NCI-H187 treated with DMSO at 0.1 percent for 48 hours (cell line): Measurements from ENCODE around the gene SMARCA2.
"Not testable (repeated sequence)": the region's sequence is repeated elsewhere in the genome, so short reads cannot be mapped to it uniquely, and the experiment has no call there.

Experiments used
- DNase-seq: peaks from one replicate; lab custom pipeline; 2025; lab: John Stamatoyannopoulos, UW

SMARCA2 gene

DNA sequence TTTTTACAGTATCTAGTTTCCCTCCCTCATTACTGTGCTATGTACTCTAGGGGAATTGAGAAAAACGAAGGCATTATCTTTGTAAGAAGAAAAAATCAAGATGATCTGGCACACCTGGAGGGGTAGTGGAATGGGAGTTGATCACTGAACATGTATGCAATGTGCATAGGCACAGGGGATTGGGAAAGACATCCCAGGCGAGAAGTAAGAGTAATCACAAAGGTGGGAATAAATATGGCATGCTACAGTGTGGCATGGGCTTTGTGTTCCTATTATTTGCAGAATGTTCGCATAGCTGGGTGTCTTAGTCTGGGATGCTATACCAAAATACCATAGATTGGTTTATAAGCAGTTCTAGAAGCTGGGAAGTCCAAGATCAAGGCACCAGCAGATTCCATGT is 130.6 kb downstream of the SMARCA2 start:
- DNase-seq = no peak

DNA sequence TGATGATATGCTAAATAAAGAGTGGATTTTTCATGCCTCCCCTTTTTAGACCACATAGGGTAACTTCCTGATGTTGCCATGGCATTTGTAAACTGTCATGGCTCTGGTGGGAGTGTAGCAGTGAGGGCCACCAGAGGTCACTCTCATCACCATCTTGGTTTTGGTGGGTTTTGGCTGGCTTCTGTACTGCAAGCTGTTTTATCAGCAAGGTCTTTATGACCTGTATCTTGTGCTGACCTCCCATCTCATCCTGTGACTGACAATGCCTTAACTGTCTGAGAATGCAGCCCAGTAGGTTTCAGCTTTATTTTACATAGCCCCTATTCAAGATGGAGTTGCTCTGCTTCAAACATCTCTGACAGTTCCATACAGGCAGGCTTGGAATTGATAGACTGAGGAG is 131.6 kb downstream of the SMARCA2 start:
- DNase-seq = not testable (repeated sequence)

DNA sequence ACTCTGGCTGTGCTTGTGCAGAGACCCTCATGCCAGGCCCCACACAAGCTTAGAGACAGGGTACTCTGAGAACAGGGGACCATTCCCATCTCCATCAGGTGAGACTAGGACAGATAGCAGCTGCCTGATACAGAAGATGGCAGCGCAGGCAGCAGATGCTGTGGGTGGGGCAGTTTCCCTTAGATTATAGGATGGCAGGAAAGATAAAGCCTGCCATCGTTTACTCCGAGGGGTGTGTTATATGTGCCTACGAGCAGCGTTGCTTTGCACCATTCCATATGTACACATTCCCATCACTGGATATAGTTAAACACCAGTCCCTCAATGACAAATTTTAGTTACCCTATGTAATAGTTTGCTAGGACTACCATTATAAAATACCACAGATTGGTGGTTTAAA is 135.2 kb downstream of the SMARCA2 start:
- no peak for DNase-seq

DNA sequence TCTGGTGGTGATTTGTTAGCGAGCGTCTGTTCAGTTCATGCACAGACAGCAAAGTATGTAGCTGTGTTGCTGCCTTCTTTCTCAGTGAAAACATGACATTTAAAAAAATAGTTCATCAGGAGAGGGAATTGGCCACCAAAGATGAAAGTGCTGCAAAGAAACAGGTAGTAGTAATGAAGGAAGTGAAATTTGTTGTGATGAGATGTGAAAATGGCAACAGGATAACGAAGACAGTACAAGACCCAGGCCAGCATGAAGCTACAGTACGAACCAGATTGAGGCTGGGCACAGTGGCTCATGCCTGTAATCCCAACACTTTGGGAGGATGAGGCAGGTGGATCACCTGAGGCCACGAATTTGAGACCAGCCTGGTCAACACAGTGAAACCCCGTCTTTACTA is 136.0 kb downstream of the SMARCA2 start:
- DNase-seq = no peak

DNA sequence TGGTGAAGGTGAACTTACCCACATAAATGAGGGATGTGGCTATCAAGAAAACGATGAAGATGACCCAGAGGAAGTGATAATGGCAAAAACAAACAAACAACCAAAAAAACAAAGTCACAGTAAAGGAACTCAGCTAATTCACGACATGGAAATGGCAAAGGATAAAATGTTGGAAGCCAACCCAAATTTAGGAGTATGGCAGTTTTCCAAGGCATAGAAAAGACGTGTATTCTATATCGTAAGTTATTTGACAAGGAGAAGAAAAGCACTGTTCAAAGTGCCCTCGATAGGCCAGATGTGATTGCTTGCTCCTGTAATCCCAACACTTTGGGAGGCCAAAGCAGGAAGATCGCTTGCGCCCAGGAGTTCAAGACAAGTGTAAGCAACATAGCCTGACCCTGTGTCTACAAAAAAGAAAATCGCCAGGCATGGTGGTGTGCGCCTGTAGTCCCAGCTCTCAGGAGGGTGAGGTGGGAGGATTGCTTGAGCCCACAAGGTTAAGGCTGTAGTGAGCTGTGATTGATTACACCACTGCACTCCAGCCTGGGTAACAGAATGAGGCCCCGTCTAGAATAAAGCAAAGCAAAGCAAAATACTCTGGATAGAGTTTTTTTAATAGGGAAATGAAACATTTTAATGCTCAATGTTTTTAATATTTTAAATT is 138.0 kb downstream of the SMARCA2 start:
- no peak for DNase-seq

DNA sequence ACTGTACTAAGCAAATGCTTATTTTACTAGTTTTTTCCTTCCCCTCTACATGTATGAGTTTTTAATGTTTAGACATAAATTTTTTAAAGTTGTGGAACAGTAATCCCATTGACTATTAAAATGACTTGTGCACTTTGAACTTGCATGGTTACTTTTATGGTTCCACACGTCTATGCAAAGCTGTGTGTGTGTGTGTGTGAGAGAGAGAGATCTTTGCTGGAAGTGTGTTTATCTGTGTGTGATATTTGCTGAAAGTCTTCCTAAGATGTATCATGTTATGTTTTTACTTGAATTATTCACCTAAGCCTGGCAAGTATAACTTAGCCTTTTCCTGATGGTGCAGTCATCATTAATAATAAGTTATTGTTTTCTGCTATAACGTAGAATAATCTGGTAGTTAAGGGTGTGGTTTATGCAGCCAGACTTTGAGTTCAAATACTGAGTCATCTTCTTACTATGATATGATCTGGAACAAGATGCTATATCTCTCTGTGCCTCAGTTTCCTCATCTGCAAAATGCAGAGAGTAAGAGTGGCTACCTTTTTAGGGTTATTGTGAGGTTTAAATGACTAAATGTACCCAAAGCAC is 138.6 kb downstream of the SMARCA2 start:
- no peak for DNase-seq

DNA sequence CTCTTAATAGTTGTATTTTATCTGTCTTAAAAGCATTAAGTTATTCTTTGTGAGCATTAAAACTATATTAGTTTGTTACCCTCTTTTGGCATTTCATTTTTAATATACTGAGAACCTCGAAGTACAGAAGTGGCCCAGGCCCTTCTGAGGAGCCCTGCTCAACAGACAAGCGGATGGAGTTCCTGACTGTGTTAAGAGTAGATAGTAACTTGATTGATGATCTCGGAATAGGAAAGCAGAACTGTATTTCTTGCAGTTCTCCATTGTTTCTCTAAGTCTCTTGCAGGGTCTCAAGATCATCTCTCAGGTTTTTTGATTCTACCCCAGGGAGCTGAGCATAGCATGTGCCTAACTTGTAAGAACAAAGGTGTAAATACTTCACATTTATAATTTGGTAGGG is 139.6 kb downstream of the SMARCA2 start:
- no peak for DNase-seq

DNA sequence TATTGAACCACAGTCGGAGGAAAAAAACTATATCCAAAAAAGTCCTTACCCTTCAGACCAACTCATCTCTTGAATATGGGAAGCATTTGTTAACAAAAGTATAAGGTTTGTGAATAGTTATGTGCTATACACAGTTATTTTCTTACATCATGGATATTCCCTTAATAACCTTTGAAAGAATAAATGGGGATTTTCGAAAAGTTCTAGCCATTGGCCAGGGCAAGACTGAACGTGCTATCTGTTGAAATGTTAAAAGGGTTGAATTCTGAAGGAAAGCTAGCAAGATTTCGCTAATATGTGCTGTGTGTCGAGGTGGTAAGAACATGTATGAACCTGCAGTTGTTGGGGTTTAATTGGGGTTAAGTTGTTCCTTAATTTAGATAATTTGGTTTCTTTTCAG is 140.8 kb downstream of the SMARCA2 start:
- no peak for DNase-seq

DNA sequence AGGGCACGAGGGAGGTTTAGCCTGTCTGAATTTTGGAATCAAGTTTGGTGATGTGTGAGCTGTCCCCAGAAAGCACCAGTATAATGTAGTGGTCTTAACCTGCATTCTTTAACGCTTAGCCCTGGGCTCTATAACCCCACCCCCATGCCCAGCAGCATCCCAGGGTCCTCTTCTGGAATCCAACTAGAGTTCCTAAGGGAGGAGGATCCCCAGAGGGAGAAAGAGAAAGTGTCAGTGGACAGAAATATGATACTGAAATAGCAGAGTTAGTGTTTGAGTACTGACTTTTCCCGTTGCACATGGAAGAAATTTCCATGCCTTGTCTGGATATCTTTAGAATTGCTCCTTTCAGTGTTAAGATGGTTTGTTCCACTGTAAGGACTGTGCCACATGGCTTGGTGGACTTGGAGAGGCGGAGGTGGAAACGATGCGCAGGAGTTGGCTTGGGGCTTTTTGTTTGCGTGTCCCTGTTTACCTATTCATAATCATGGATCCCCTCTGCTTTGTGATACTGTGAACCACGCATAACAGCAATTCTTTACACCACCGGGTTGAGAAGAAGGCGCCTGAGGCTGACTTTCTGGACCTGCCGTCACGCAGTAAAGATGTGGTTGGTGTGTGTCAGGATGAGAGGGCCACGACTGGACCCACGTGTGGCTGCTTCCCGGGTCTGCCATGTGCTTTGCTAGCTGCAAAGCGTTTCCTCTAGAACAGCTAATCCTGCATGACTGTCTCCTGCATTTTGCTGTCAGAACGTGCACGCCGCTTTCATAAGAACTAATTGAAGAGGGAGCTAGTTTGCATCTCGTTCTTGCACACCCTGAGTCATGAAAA is 142.3 kb downstream of the SMARCA2 start:
- no peak for DNase-seq

DNA sequence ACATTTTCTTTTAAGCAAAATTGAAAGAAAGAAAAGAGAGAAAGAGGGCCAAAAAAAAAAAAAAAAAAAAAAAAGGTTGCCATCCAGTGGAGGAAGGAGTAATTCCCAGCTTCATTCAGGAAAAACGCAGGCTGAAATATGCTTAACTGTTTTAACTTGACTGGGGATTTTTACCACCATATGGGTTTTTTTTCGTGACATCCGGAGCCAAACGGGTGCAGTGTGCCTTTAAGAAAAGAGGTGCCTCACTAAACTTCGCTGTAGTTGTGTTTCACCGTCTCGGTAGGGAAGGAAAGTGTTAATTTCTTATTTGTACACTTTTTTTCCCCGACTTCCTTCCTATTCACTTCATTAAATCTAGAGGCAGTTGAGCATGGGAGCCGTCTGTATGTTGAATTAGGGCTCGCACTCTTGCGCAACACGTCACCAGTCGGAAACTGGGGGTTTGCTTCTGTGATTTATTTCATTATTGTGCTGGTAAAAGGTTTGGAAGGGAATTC is 143.0 kb downstream of the SMARCA2 start:
- no peak for DNase-seq

DNA sequence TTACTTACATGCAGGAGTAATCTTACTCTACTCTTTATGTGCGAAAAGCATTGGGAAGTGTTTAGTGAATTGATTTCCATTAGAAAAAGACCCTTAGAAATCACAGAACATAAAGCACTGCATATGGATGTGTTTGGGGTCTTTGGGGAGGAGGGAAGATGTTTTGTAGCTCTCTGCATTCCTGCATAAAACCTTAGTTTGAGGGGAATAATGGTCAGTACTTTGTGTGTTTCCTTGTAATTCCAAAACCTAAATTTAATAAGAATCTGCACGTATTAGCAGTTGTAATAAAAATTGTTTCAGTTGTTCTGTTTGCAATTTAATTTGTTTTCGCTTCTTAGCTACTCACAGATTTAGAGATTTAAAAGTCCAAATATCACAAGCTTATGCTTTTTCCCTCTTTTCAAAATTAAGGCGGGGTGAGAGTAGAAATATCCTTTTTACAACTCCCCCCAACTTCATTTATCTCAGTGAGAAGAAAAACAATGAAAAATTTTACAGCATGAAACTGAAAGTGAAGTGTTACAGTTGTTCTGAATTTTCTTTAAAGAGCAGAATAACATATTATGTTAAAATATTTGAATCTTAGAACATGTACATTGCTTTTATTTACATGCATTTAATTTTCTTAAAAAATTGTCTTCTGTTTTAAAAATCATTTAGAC is 143.8 kb downstream of the SMARCA2 start:
- no peak for DNase-seq

DNA sequence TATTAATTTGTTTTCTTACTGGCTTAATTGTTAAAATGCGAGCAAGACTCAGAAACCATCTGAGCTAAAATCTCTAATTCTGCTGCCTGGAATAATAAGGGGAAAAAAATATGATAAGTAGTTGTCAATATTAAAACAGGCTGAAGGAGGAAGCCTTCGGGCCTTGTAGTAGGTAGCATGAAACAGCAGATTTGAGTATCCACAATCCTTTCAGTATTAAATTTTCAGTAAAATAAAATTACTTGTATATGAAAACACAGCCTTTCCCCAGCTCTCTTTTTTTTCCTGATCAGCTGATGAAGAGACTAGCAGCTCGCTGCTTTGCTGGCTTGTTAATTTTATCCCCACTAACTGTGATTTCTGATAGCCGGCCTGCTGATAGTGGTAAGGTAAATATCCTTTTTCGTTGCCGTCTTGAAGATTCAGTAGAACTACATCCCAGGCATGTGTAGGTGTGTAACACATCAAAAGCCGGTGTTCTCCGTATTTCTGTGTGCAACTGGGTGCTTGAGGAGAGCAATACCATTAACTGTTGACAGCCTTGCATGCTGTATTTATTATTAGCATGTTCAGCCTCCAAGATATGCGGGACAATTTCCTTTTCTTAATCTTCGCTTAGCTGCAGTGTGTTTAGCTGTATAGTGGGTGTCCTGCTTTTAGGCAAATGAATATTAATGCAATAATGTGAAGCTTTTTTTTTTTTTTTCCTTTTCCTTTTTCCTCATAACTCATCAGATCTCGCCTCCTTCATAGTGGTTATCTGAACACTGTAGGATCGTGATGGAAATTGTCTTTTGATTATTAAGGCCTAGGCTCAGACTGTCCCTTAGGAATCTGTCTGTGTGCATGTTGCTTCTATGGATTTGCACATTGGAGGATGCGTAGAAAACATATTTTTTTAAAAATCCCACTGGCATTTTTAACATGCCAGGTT is 144.6 kb downstream of the SMARCA2 start:
- no peak for DNase-seq

DNA sequence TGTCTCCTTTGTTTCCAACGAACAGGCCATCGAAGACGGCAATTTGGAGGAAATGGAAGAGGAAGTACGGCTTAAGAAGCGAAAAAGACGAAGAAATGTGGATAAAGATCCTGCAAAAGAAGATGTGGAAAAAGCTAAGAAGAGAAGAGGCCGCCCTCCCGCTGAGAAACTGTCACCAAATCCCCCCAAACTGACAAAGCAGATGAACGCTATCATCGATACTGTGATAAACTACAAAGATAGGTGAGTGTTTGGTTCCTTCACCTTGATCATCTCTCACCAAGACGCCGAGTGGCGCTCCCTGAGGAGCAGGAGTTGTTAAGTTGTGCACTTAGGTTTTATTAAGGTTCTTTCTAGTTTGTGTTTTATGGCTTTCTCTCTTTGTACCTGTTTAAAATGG is 146.5 kb downstream of the SMARCA2 start:
- no peak for DNase-seq

DNA sequence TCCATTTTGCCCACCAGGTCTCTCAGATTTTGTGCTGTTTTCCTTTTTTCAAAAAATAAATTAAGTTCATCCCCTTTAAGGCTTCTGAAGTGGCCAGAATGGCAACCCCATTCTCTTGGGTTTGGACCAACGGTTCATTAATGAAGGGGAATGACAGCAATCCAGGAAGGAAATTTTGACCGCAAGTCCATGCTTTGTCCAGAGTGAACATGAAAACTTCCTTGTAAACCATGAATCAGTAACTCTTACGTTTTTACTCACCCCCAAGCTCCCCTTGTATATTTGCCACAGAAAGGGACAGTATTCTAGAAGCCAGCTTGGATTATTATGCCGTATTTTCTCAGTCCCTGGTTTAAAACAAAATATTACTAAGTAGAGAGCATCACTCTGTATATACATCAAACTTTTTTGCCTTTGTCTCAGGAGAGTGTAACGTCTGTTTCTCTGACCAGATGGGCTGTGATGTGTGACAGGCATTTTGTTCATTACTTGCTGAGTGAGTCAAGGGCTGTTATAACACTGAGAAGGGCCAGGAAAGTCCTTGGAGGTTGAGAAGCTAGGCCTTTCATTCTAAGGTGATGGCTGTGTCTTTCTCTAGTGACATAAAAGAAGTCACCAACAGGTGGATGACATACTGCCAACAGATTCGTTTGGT is 148.2 kb downstream of the SMARCA2 start:
- no peak for DNase-seq

DNA sequence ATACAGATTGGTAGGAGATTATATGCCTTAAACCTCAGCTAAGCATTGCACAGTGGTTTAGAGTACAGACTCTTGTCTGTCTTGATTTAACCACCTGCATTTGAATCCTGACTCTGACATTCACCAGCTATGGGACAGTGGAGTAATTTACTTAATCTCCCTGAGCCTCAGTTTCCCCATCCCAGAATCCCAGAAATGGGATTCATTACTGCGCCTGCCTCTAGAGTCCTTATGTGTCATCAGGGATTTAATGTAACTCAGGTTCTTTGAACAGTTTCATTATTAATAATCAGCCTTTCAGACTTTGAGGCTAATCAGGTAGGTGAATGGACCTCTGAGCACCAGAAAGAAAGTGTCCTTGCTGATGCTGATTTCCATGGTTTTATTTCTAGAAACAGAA is 149.1 kb downstream of the SMARCA2 start:
- no peak for DNase-seq

DNA sequence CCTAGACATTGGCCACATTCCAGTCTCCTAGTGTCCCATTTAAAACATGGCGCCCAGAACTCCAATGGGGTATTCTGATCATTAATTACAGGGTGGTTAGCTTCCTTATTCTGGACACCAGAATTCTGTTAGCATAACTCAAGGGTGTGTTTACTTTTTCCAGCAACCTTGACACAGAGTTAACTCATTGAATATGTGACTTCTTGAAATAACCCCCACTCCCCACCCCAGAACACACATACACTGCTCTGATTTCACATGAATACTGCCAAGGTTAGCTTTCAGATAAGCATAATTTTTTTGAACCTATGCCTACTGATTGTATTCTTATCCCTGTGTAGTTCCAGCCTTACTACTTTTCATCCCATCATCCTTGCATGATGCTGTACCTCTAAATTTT is 151.1 kb downstream of the SMARCA2 start:
- DNase-seq = no peak

DNA sequence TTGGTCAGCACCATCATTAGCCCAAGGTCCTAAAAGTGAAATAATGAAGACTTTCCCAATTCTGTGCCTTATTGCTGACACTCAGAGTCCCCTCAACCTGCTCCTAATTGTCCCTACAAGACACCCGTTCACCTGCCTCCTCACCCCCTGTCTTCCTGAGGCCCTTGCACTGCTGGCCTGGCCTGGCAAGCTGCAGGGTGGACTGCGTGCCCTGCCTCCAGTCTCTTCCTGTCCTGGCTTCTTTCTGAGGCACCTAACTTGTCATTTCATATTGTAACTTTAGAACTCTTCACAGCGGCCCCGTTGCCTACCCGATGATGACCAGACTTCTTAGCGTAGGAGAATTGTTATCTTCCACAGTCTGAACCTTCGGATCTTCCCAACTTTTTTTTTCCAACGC is 153.9 kb downstream of the SMARCA2 start:
- DNase-seq = no peak

DNA sequence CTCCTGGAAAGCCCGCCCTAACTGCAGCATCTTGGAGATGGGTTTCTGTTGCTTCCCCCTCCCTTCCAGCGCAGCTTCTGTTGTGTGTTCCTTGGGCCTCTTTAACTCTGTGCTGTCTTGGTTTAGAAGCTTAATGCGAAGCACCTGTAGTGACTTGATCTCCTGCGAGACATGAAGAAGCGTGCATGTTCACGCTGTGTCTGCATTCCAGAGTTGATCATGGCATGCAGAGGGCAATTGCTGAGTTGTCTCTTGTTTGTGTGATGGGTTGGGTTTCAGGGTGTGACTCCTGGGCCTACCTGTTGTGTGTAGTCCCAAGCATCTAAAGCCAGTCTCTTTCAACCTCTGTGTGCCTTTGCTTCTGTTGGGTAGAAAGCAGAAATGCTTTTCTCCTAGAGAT is 155.6 kb downstream of the SMARCA2 start:
- no peak for DNase-seq

DNA sequence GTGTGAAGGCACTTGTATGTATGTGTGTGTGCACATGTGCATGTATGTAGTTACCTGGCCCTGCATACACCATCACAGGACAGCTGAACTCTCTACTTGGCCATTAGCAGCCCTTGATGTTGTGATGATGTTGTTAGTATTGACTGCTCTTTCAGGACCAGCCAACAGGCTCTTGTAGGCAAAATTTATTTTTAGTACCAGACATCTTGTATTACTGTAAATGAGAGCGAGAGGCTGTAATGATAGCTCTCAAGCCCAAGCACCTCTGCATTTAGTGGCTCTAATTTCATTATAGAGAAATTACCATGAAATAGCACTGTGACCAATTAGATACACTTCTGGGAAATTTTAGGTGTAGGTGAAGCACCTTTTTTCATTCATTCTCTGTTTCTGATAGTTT is 158.0 kb downstream of the SMARCA2 start:
- DNase-seq = peak; percentile 14

DNA sequence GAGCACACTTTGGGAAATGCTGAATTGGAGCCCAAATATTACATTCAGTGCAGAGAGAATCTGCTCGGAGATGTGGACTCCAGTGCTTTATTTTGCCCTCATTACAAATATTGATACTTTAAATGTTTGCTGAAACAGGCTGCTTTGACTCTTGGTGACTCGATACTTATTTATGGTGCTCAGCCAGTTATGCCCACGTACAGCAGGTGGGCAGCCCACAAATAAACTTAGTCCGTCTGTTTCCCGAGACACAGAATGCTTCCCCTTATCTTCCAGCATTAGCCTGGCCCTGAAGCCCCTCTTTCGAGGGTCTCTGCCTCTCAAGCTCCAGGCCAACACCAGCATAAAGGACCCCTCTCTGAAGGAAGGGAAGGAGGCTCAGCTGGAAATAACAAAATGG is 158.7 kb downstream of the SMARCA2 start:
- DNase-seq = no peak

DNA sequence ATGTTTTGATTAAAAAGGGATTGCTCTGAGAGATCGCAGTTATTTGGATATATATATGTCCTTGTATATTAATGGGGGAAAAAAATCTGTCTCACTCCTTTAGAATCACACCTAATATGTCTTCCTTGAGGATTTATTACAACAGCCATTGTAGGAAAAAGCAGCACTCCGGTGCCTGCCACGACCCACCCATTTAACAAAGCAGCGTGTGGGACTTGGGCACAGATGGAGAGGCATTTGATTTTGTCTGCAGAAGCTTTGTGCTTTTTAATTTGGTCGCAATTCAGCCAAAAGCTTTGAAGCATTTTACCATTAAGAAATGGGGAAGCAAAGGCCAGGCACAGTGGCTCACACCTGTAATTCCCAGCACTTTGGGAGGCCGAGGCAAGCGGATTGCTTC is 159.2 kb downstream of the SMARCA2 start:
- no peak for DNase-seq
